Activated CD8-positive, alpha-beta memory T cell treated with anti-CD3 and anti-CD28 coated beads, Interleukin-2, amount 50 U/mL, for 1 hour (primary cell): ENCODE measurements around the gene ILF3.

Experiments used
- DNase-seq: peaks from one replicate; pipeline ENCODE4 v3.0.0-alpha.2; 2020; ENCODE audit errors: extremely low read depth

The ILF3 gene

DNA sequence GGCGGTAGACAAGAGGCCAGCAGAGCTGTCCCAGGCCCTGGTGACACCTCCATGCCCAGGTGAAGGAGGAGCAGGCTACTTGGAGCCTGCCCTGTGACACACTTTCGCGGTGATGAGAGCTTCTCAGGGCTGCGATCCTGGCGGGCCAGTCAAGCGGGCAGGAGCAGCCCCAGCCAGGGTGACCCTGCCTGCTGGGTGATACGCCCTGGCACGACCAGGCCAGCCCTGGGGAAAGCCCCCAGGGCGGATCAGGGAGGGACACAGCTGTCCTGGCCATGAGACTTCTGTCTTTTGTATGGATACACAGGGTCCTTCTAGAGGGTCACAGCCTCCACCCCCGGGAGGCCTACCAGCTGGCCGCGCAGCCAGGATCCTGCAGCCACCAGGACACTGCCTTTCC is 76.8 kb downstream of the ILF3 start:
- no peak for DNase-seq

DNA sequence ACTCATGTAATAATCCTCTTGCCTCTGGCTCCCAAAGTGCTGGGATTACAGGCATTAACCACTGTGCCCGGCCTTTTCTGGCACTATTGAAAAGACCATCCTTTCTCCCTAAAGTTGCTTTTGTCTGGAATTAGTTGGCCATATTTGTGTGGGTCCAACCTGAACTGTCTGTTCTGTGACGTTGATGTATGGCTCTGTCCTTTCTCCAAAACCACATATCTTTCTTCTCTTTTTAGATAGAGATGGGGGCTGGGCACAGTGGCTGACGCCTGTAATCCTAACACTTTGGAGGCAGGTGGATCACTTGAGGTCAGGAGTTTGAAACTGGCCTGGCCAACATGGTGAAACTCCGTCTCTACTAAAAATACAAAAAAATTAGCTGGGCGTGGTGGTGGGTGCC is 81.6 kb downstream of the ILF3 start:
- no peak for DNase-seq

DNA sequence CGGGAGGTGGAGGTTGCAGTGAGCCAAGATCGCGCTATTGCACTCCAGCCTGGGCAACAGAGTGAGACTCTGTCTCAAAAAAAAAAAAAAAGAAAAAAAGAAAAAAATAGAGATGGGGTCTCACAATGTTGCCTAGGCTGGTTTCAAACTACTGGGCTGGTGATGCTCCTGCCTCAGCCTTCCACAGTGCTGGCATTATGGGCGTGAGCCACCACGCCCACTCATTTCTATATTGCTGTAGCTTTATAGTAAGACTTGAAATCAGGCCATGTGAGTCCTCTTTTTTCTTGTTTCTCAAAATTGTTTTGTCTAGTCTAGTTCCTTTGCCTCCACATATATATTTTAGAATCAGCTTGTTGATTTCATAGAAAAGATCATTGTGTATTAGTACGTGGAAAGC is 82.0 kb downstream of the ILF3 start:
- no peak for DNase-seq

DNA sequence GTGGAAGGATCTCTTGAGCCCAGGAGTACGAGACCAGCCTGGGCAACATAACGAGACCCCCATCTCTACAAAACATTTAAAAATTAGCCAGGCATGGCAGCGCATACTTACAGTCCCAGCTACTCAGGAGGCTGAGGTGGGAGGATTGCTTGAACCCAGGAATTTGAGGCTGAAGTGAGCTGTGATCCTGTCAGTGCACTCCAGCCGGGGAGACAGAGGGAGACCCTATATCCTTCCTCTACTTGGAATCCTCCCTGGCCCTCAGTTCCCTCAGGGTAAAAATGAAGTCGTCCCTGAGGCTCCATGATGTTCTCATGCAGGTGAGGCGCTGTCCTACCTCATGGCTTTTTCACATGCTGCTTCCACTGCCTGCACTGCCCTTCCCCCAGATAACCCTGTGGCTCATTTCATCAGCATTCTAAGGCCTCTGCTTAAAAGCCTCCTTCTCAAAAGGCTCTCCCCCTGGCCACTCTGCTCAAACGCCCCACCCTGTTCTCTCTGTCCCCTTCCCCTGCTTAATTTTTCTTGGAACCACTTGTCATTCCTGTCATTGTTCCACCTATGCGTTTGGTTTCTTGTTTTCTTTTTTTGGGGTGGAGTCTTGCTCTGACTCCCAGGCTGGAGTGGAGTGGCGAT is 82.9 kb downstream of the ILF3 start:
- DNase-seq, result no peak

DNA sequence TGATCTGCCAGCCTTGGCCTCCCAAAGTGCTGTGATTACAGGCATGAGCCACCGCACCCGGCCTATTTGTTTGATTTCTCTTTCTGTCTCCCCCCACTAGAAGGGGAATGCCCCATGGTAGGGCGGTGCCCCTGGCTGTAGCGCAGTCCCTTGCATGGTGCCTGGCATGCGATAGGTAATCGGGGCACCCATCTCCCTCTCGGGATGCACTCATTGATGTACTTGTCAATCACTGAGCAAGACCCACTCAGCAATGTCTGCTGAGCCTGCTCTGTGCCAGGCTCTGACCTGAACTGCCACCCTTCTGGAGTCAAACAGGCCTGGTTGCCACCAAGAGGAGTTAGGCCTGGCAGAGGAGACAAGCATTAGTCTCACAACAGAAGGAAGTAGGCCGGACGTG is 83.6 kb downstream of the ILF3 start:
- no peak for DNase-seq

DNA sequence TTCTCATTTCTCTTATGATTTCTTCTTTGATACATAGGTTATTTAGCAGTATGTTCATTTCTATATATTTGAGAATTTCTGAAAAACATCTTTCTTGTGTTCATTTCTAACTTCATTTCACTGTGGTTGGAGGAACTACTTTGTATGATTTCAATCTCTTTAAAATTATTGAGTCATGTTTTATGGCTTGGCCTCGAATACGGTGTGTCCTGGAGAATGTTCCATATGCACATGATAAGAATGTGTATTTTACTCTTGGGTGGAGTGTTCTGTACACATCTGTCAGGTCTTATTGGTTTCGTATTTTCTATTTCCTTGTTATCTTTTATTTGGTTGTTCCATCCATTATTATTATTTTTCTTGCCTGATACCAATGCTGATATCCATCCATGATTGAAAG is 86.7 kb downstream of the ILF3 start:
- DNase-seq, result no peak
